Smooth muscle cell (in vitro differentiated cells): ENCODE results near the gene IGSF9B. TPM values are rescaled to one million over a fixed set of nuclear protein-coding genes. Genes with fewer than 3 reads are reported as not detected.

Experiments used
- DNase-seq: peaks from one replicate; lab custom pipeline; 2025; ENCODE audit not compliant: unreplicated experiment; lab: John Stamatoyannopoulos, UW
- H2AFZ ChIP-seq: fragments of 200-600 bp; sonication (generic); 2 replicates; pipeline ENCODE4 v1.6.0; 2016; ENCODE audit warnings: antibody characterized with exemption, low read depth, mild to moderate bottlenecking
- H3F3A ChIP-seq: fragments of 200-600 bp; sonication (generic); 2 replicates; pipeline ENCODE4 v1.6.0; 2017; ENCODE audit warnings: antibody characterized with exemption, low read depth
- H3K27ac ChIP-seq: fragments of 200-600 bp; sonication (generic); 2 replicates; pipeline ENCODE4 v1.5.1; 2016; ENCODE audit warnings: low read depth, mild to moderate bottlenecking
- H3K27me3 ChIP-seq: fragments of 200-600 bp; sonication (generic); 2 replicates; pipeline ENCODE4 v1.6.1; 2016; ENCODE audit warnings: low read depth, mild to moderate bottlenecking
- H3K36me3 ChIP-seq: fragments of 200-600 bp; sonication (generic); 2 replicates; pipeline ENCODE4 v1.5.1; 2016; ENCODE audit warnings: low read depth
- H3K4me1 ChIP-seq: fragments of 200-600 bp; sonication (generic); 2 replicates; pipeline ENCODE4 v1.5.1; 2016; ENCODE audit warnings: low read depth
- H3K4me2 ChIP-seq: fragments of 200-600 bp; sonication (generic); 2 replicates; pipeline ENCODE4 v1.6.0; 2016; ENCODE audit warnings: mild to moderate bottlenecking
- H3K4me3 ChIP-seq: fragments of 200-600 bp; sonication (generic); 2 replicates; pipeline ENCODE4 v1.5.1; 2016; ENCODE audit warnings: mild to moderate bottlenecking
- H3K79me2 ChIP-seq: fragments of 200-600 bp; sonication (generic); 2 replicates; pipeline ENCODE4 v1.6.0; 2016; ENCODE audit warnings: low read depth, mild to moderate bottlenecking
- H3K9ac ChIP-seq: fragments of 200-600 bp; sonication (generic); 2 replicates; pipeline ENCODE4 v1.6.0; 2016; ENCODE audit warnings: low read depth
- H3K9me3 ChIP-seq: fragments of 200-600 bp; sonication (generic); replicated peaks from 2 replicates; pipeline ENCODE4 v1.5.1; 2016; ENCODE audit warnings: low read depth
- H4K20me1 ChIP-seq: fragments of 200-600 bp; sonication (generic); 2 replicates; pipeline ENCODE4 v1.6.0; 2016; ENCODE audit warnings: low read depth
- CTCF ChIP-seq: fragments of 200-600 bp; sonication (generic); IDR thresholded peaks from 2 replicates; pipeline ENCODE4 v1.5.1; 2017; ENCODE audit warnings: borderline replicate concordance, mild to moderate bottlenecking, antibody characterized with exemption; ENCODE audit not compliant: insufficient read depth, poor library complexity, severe bottlenecking
- WGBS: methylation state at CpG from one replicate; pipeline ENCODE4 v1.1.7; 2016; ENCODE audit warnings: low lambda C conversion rate; 5-methylcytosine and 5-hydroxymethylcytosine counted together
- polyA plus RNA-seq: library from polyadenylated mRNA; unstranded; fragments of >200 nt; fragmentation: Nextera tagmentation; extraction: Ambion mirVana; gene quantifications from 2 replicates; pipeline ENCODE4 v1.2.1, GENCODE V29; 2016
- total RNA-seq: library from RNA; depleted of rRNA; stranded (reverse); fragments of >200 nt; gene quantifications from 2 replicates; pipeline ENCODE4 v1.2.3, GENCODE V29; 2014

IGSF9B gene
- total and polyA plus RNA-seq, 2 experiments from 2014 or later, result 0.82 to 1.7 TPM

- H3K4me3 ChIP-seq, result peak overlapping the region; percentile 54
- H3K9ac ChIP-seq, result no peak overlapping the region
- TF ChIP-seq CTCF, result no peak
- peaks cover 55% of the 10 kb centered on the region for H3K27me3 ChIP-seq
- H3K4me1 ChIP-seq, result peaks cover 30% of the 10 kb centered on the region
- no peak overlapping the region for H2AFZ ChIP-seq
- no peaks in the 10 kb centered on the region for H3K36me3 ChIP-seq
- no peaks in the 10 kb centered on the region for H3K9me3 ChIP-seq
- H3F3A ChIP-seq, result peaks cover 11% of the 10 kb centered on the region
- no peak overlapping the region for H3K27ac ChIP-seq
- H3K79me2 ChIP-seq, result no peaks in the 10 kb centered on the region
- DNase-seq, result no peak
- no peaks in the 10 kb centered on the region for H4K20me1 ChIP-seq
- H3K4me2 ChIP-seq, result peak overlapping the region; percentile 94
- 1% methylated on average over 39 of the region's 58 CpGs for WGBS
Observed at GRCh38 chr11:133955945-133956421, 785 bp downstream of the IGSF9B start.

- H3K9me3 ChIP-seq, result no peaks in the 10 kb centered on the region
- H3K9ac ChIP-seq, result peak overlapping the region; percentile 22
- no peaks in the 10 kb centered on the region for H3K79me2 ChIP-seq
- H3K27me3 ChIP-seq, result peaks cover 55% of the 10 kb centered on the region
- H3K4me3 ChIP-seq, result peak overlapping the region; percentile 54
- peak overlapping the region; percentile 37 for H2AFZ ChIP-seq
- 6% methylated on average over 46 of the region's 49 CpGs for WGBS
- TF ChIP-seq CTCF, result no peak
- H3K36me3 ChIP-seq, result no peaks in the 10 kb centered on the region
- no peak for DNase-seq
- H4K20me1 ChIP-seq, result no peaks in the 10 kb centered on the region
- peak overlapping the region; percentile 94 for H3K4me2 ChIP-seq
- no peak overlapping the region for H3K27ac ChIP-seq
- H3F3A ChIP-seq, result peaks cover 11% of the 10 kb centered on the region
- peaks cover 37% of the 10 kb centered on the region for H3K4me1 ChIP-seq
Observed at GRCh38 chr11:133955081-133955891, 1.5 kb downstream of the IGSF9B start.

- no peak overlapping the region for H3K27ac ChIP-seq
- H3K4me2 ChIP-seq, result no peak overlapping the region
- H3K79me2 ChIP-seq, result no peaks in the 10 kb centered on the region
- H3K27me3 ChIP-seq, result peaks cover 46% of the 10 kb centered on the region
- no peaks in the 10 kb centered on the region for H3K9me3 ChIP-seq
- DNase-seq, result no peak
- H3K9ac ChIP-seq, result no peak overlapping the region
- H3K36me3 ChIP-seq, result no peaks in the 10 kb centered on the region
- peaks cover 37% of the 10 kb centered on the region for H3K4me1 ChIP-seq
- WGBS, result 85% methylated on average over 8 of the region's 8 CpGs
- no peak for TF ChIP-seq CTCF
- H3K4me3 ChIP-seq, result no peak overlapping the region
- H2AFZ ChIP-seq, result no peak overlapping the region
- H4K20me1 ChIP-seq, result no peaks in the 10 kb centered on the region
- H3F3A ChIP-seq, result peaks cover 11% of the 10 kb centered on the region
Observed at GRCh38 chr11:133953999-133954398, 2.8 kb downstream of the IGSF9B start.
